ENCODE measurements around the gene RNF32.

Gene RNF32

GRCh38 chr7:156602283-156602682 lies 38.3 kb upstream of the RNF32 start (continued):
- TF ChIP-seq TSHZ2 (CRISPR knock-in tag; IDR thresholded peaks at IDR 0.05) (no peak), ZFP30 (CRISPR knock-in tag; IDR thresholded peaks at IDR 0.05) (no peak)

GRCh38 chr7:156603011-156603410 lies 37.6 kb upstream of the RNF32 start:
- TF ChIP-seq ZNF565 (CRISPR knock-in tag; conservative IDR thresholded peaks at IDR 0.05; ENCODE audit: low read depth) (no peak), BACH2 (CRISPR knock-in tag; IDR thresholded peaks at IDR 0.05; ENCODE audit: borderline replicate concordance) (no peak), ISL1 (CRISPR knock-in tag; IDR thresholded peaks at IDR 0.05) (no peak), ZFP3 (CRISPR knock-in tag; IDR thresholded peaks at IDR 0.05) (no peak), GLIS3 (CRISPR knock-in tag; IDR thresholded peaks at IDR 0.05) (no peak), PATZ1 (CRISPR knock-in tag; IDR thresholded peaks at IDR 0.05; ENCODE audit: borderline replicate concordance) (no peak), TCF4 (CRISPR knock-in tag; IDR thresholded peaks at IDR 0.05; ENCODE audit: borderline replicate concordance) (no peak), RARB (CRISPR knock-in tag; IDR thresholded peaks at IDR 0.05) (no peak), POU6F1 (CRISPR knock-in tag; IDR thresholded peaks at IDR 0.05; ENCODE audit: borderline replicate concordance, low read depth) (no peak), CSDC2 (CRISPR knock-in tag; IDR thresholded peaks at IDR 0.05) (no peak), ESRRG (CRISPR knock-in tag; IDR thresholded peaks at IDR 0.05) (no peak), ZNF70 (CRISPR knock-in tag; IDR thresholded peaks at IDR 0.05) (no peak), SNAI2 (CRISPR knock-in tag; IDR thresholded peaks at IDR 0.05) (no peak), ZC3H10 (CRISPR knock-in tag; IDR thresholded peaks at IDR 0.05) (no peak), CSRNP3 (CRISPR knock-in tag; IDR thresholded peaks at IDR 0.05) (no peak)
- no peak for ATAC-seq

GRCh38 chr7:156603629-156604028 lies 36.9 kb upstream of the RNF32 start:
- ATAC-seq, result no peak
- TF ChIP-seq TCF4 (CRISPR knock-in tag; IDR thresholded peaks at IDR 0.05; ENCODE audit: borderline replicate concordance), result no peak
- no peak for TF ChIP-seq ZFP30 (CRISPR knock-in tag; IDR thresholded peaks at IDR 0.05)
- TF ChIP-seq CREB5 (CRISPR knock-in tag; IDR thresholded peaks at IDR 0.05; ENCODE audit: low read depth), result no peak
- no peak for TF ChIP-seq ZNF70 (CRISPR knock-in tag; IDR thresholded peaks at IDR 0.05)
- TF ChIP-seq GLIS3 (CRISPR knock-in tag; IDR thresholded peaks at IDR 0.05), result no peak
- no peak for TF ChIP-seq ZNF565 (CRISPR knock-in tag; conservative IDR thresholded peaks at IDR 0.05; ENCODE audit: low read depth)
- no peak for TF ChIP-seq CSRNP3 (CRISPR knock-in tag; IDR thresholded peaks at IDR 0.05)
- no peak for TF ChIP-seq CSDC2 (CRISPR knock-in tag; IDR thresholded peaks at IDR 0.05)
- no peak for TF ChIP-seq ARNTL (CRISPR knock-in tag; IDR thresholded peaks at IDR 0.05; ENCODE audit: borderline replicate concordance, low read depth)
- TF ChIP-seq ZC3H10 (CRISPR knock-in tag; IDR thresholded peaks at IDR 0.05), result no peak
- no peak for TF ChIP-seq ZFP3 (CRISPR knock-in tag; IDR thresholded peaks at IDR 0.05)
